Stomach smooth muscle (tissue), 2 donors: ENCODE results near the gene C11orf98.
"Not testable (repeated sequence)": the region's sequence is repeated elsewhere in the genome, so short reads cannot be mapped to it uniquely, and the experiment has no call there.

ENCODE experiments used
- H3K27ac ChIP-seq: one replicate; pipeline ENCODE4 v1.7.0; 2013; ENCODE audit warnings: mild to moderate bottlenecking, low read length, inconsistent platforms
- H3K27me3 ChIP-seq, 2 donors: one replicate each; pipeline ENCODE4 v1.7.0; 2013; ENCODE audit warnings: low read length in 2 of 2; ENCODE audit not compliant: insufficient read depth in 2 of 2, control insufficient read depth in 1 of 2
- H3K36me3 ChIP-seq, 2 donors: one replicate each; pipeline ENCODE4 v1.7.0; 2013; ENCODE audit warnings: low read length in 2 of 2; ENCODE audit not compliant: control insufficient read depth in 2 of 2, insufficient read depth in 2 of 2
- H3K4me1 ChIP-seq: one replicate; pipeline ENCODE4 v1.7.0; 2013; ENCODE audit warnings: low read length; ENCODE audit not compliant: control insufficient read depth, insufficient read depth
- H3K4me3 ChIP-seq, 2 donors: one replicate each; pipeline ENCODE4 v1.7.0; 2013; ENCODE audit warnings: low read length in 2 of 2
- H3K9ac ChIP-seq, 2 donors: one replicate each; pipeline ENCODE4 v1.7.0; 2013; ENCODE audit warnings: low read length in 2 of 2, mild to moderate bottlenecking in 1 of 2
- H3K9me3 ChIP-seq, 2 donors: one replicate each; pipeline ENCODE4 v1.7.0; 2013; ENCODE audit warnings: low read length in 2 of 2; ENCODE audit not compliant: control insufficient read depth in 2 of 2
- donor health status: healthy.
- donor health status: Pancreatic carcinoma.

The C11orf98 gene

GRCh38 chr11:62650283-62650682 lies 14.7 kb downstream of the C11orf98 start:
- not testable (repeated sequence) for H3K27ac ChIP-seq, H3K9ac ChIP-seq, H3K4me3 ChIP-seq, H3K9me3 ChIP-seq, H3K27me3 ChIP-seq
- H3K4me1 ChIP-seq: peaks cover 32% of the 10 kb centered on the region
- peaks cover 16% of the 10 kb centered on the region in 2 donors for H3K36me3 ChIP-seq

GRCh38 chr11:62649486-62649885 lies 15.5 kb downstream of the C11orf98 start:
- H3K4me1 ChIP-seq: peaks cover 37% of the 10 kb centered on the region
- H3K9me3 ChIP-seq: no peaks in the 10 kb centered on the region
- peaks cover 16% of the 10 kb centered on the region in 2 donors for H3K36me3 ChIP-seq
- H3K4me3 ChIP-seq: no peak overlapping the region
- no peak overlapping the region for H3K9ac ChIP-seq
- H3K27ac ChIP-seq: no peak overlapping the region
- no peaks in the 10 kb centered on the region for H3K27me3 ChIP-seq

GRCh38 chr11:62648967-62649364 lies 16.0 kb downstream of the C11orf98 start:
- Histone ChIP-seq H3K9me3 (no peaks in the 10 kb centered on the region), H3K9ac (no peak overlapping the region), H3K4me1 (peaks cover 37% of the 10 kb centered on the region), H3K27me3 (no peaks in the 10 kb centered on the region), H3K4me3 (no peak overlapping the region), H3K36me3 (peaks cover 18 to 20% of the 10 kb centered on the region in 2 donors), H3K27ac (no peak overlapping the region)

- Histone ChIP-seq H3K9me3 (no peaks in the 10 kb centered on the region), H3K4me1 (peaks cover 37% of the 10 kb centered on the region), H3K27ac (no peak overlapping the region), H3K36me3 (peaks cover 18 to 20% of the 10 kb centered on the region in 2 donors), H3K27me3 (no peaks in the 10 kb centered on the region), H3K9ac (no peak overlapping the region), H3K4me3 (no peak overlapping the region)
Observed at GRCh38 chr11:62648185-62648966, 16.6 kb downstream of the C11orf98 start.

GRCh38 chr11:62647609-62648005 lies 17.4 kb downstream of the C11orf98 start:
- no peaks in the 10 kb centered on the region for H3K27me3 ChIP-seq
- H3K27ac ChIP-seq: no peak overlapping the region
- no peak overlapping the region for H3K4me3 ChIP-seq
- H3K9me3 ChIP-seq: no peaks in the 10 kb centered on the region
- H3K36me3 ChIP-seq: peaks cover 18 to 20% of the 10 kb centered on the region in 2 donors
- peaks cover 35% of the 10 kb centered on the region for H3K4me1 ChIP-seq
- H3K9ac ChIP-seq: no peak overlapping the region

GRCh38 chr11:62646825-62647608 lies 18.0 kb downstream of the C11orf98 start:
- no peaks in the 10 kb centered on the region for H3K9me3 ChIP-seq
- H3K36me3 ChIP-seq: peaks cover 18 to 20% of the 10 kb centered on the region in 2 donors
- H3K27ac ChIP-seq: peak overlapping the region; percentile 24
- peak overlapping the region; percentile 60 to 92 for H3K4me3 ChIP-seq
- peaks cover 29% of the 10 kb centered on the region for H3K4me1 ChIP-seq
- no peaks in the 10 kb centered on the region for H3K27me3 ChIP-seq
- peak overlapping the region; percentile 42 to 56 for H3K9ac ChIP-seq

GRCh38 chr11:62645946-62646824 lies 18.8 kb downstream of the C11orf98 start, which contains the start of gene GANAB:
Gene GANAB, minus strand, starts transcription at chr11:62646613. Its CDS starts 14 bp downstream, at chr11:62646599.
- peak within 1 kb of the TSS; percentile 92 for H3K4me3 ChIP-seq
- no peaks in the 10 kb centered on the region for H3K9me3 ChIP-seq
- H3K27me3 ChIP-seq: no peaks in the 10 kb centered on the region
- peaks cover 23% of the 10 kb centered on the region for H3K4me1 ChIP-seq
- peak within 1 kb of the TSS; percentile 95 for H3K9ac ChIP-seq
- peaks cover 18 to 20% of the 10 kb centered on the region in 2 donors for H3K36me3 ChIP-seq
- H3K27ac ChIP-seq: peak within 1 kb of the TSS; percentile 89

- H3K27me3 ChIP-seq: no peaks in the 10 kb centered on the region
Observed at GRCh38 chr11:62645671-62645945, 19.4 kb downstream of the C11orf98 start.

GRCh38 chr11:62644220-62644619 lies 20.8 kb downstream of the C11orf98 start:
- Histone ChIP-seq H3K9ac (no peak overlapping the region), H3K27ac (no peak overlapping the region), H3K36me3 (peaks cover 16% of the 10 kb centered on the region in 2 donors), H3K4me3 (peak overlapping the region in 1 of 2 donors; percentile 15), H3K4me1 (peaks cover 23% of the 10 kb centered on the region), H3K27me3 (no peaks in the 10 kb centered on the region), H3K9me3 (no peaks in the 10 kb centered on the region)

More at GRCh38 chr11:62645671-62645945, 19.4 kb downstream of the C11orf98 start:
- peaks cover 18 to 20% of the 10 kb centered on the region in 2 donors for H3K36me3 ChIP-seq
- peak overlapping the region; percentile 95 for H3K9ac ChIP-seq
- H3K4me3 ChIP-seq: peak overlapping the region; percentile 92
- no peaks in the 10 kb centered on the region for H3K9me3 ChIP-seq
- peaks cover 23% of the 10 kb centered on the region for H3K4me1 ChIP-seq
- peak overlapping the region; percentile 89 for H3K27ac ChIP-seq

- Histone ChIP-seq H3K27me3 (no peaks in the 10 kb centered on the region), H3K27ac (peak overlapping the region; percentile 18), H3K9me3 (no peaks in the 10 kb centered on the region), H3K4me1 (peaks cover 6% of the 10 kb centered on the region), H3K9ac (peak overlapping the region in 1 of 2 donors; percentile 13), H3K4me3 (peak overlapping the region in 1 of 2 donors; percentile 34), H3K36me3 (peaks cover 71 to 73% of the 10 kb centered on the region in 2 donors)
Observed at GRCh38 chr11:62632492-62632891, 32.5 kb downstream of the C11orf98 start.
